Measurements from ENCODE around the gene RIMS4. TPM values are rescaled to one million over a fixed set of nuclear protein-coding genes. Genes with fewer than 3 reads are reported as not detected.

RIMS4 gene
- total and polyA plus RNA-seq, 2 of the 8 experiments (the other 6 are each of a cell fraction or from before 2014, with no cell fraction given) = 13.3 to 44.2 TPM

- TF ChIP-seq CHD7 (IDR thresholded peaks at IDR 0.05; ENCODE audit: insufficient replicate concordance, low read length) (no peak), RFX5 (IDR thresholded peaks at IDR 0.05; ENCODE audit: borderline replicate concordance, low read depth, low read length) (no peak), TEAD4 (IDR thresholded peaks at IDR 0.05; ENCODE audit: low read depth, low read length) (no peak), NRF1 (IDR thresholded peaks at IDR 0.05; ENCODE audit: low read depth, low read length) (no peak), CTCF (IDR thresholded peaks at IDR 0.05; ENCODE audit: control extremely low read depth in 1 of 3, insufficient read depth in 1 of 3, low read depth in 1 of 3, low read length in 3 of 3) (no peak), TAF1 (IDR thresholded peaks at IDR 0.05; ENCODE audit: low read depth, low read length) (no peak), POLR2A (IDR thresholded peaks at IDR 0.05; ENCODE audit: control extremely low read depth in 1 of 2, low read depth in 2 of 2, low read length in 2 of 2) (no peak), ATF3 (IDR thresholded peaks at IDR 0.05; ENCODE audit: insufficient read depth, low read depth, low read length) (no peak), BCL11A (IDR thresholded peaks at IDR 0.05; ENCODE audit: low read depth in 2 of 2, low read length in 2 of 2) (no peak), SP4 (IDR thresholded peaks at IDR 0.05; ENCODE audit: low read length) (no peak)
These were observed 22.4 kb upstream of the RIMS4 start (continued) for GRCh38 chr20:44832724-44833123.

Measured in H1 (cell line).